HG03378 (cell line): Measurements from ENCODE around the gene MBD3L4.
"Not testable (repeated sequence)": the region's sequence is repeated elsewhere in the genome, so short reads cannot be mapped to it uniquely, and the experiment has no call there.

Experiments
- ATAC-seq: cut with Tn5 transposase; IDR thresholded peaks from one replicate; pipeline ENCODE4 v1.9.1; 2021; ENCODE audit warnings: mild to moderate bottlenecking, moderate library complexity; ENCODE audit not compliant: unreplicated experiment

The MBD3L4 gene

DNA sequence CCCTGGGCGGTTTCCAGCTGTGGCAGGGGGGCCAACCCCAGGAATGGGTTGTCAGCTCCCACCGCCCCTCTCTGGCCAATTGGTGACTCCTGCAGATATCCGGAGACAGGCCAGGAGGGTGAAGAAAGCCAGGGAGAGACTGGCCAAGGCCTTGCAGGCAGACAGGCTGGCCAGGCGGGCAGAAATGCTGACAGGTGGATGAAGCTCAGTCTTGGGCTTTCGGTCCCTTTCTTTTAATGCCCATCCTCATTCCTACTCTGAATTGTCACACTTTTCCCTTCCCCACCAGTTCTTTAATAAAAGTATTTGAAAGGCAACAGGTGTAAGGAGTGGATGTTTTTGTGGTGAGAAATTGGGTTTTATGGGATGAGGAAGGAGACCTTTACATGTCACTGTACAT is 11.4 kb upstream of the MBD3L4 start:
- ATAC-seq = not testable (repeated sequence)

DNA sequence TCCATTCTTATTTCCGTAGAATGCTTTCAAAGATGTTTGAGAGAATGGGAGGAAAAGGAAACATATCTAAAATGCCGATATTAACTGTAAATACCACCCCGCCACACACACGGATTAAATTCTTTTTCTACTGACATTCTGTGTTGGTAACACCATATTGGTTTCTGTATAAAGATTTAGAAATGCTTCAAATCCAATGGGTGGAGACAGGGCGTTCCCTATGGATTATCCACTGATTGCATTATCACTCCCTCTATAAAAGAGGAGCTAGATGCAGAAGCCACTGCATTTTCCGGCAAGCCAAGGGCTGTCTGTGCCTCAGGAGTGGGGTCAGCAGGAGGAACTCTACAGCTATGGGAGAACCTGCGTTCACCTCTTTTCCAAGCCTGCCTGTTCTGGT is 9.0 kb upstream of the MBD3L4 start, which contains the start of gene MBD3L2:
Gene MBD3L2 (plus strand): TSS at position 301 of the 400 bp plus-strand sequence. CDS start 53 bp downstream, at position 354.
- ATAC-seq = not testable (repeated sequence)

DNA sequence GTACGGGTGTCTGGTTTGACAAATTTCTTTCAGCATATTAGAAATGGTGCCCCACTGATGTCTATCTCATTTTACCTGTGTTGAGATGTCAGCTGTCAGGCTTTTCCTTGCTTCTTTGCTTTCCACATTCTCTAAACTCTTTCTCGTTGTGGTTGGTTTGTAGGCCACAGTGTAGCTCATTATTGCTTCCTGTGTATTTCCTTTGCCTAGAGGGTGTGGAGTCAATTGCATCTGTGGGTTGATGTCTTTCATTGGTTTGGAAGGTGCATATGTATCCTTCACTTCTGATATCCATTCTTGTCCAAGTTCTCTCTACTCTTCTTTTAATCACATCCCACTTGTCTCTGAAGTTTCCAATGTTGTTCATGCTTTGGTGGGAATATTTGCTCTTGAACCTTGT is 1.6 kb upstream of the MBD3L4 start:
- ATAC-seq = not testable (repeated sequence)

DNA sequence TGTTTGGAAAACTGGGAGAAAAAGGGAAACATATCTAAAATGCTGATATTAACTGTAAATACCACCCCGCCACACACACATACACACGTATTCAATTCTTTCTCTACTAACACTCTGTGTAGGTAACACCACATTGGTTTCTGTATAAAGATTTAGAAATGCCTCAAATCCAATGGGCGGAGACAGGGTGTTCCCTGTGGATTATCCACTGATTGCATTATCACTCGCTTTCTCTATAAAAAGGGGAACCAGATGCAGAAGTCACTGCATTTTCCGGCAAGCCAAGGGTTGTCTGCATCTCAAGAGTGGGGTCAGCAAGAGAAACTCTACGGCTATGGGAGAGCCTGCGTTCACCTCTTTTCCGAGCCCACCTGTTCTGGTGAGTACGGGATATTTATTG is 9.7 kb downstream of the MBD3L4 start, which contains the start of gene MBD3L5:
Gene MBD3L5 (plus strand): TSS at position 301 of the 400 bp plus-strand sequence. CDS start 34 bp downstream, at position 335.
- ATAC-seq = not testable (repeated sequence)

DNA sequence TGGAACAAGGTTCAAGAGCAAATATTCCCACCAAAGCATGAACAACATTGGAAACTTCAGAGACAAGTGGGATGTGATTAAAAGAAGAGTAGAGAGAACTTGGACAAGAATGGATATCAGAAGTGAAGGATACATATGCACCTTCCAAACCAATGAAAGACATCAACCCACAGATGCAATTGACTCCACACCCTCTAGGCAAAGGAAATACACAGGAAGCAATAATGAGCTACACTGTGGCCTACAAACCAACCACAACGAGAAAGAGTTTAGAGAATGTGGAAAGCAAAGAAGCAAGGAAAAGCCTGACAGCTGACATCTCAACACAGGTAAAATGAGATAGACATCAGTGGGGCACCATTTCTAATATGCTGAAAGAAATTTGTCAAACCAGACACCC is 11.2 kb downstream of the MBD3L4 start:
- ATAC-seq = not testable (repeated sequence)

DNA sequence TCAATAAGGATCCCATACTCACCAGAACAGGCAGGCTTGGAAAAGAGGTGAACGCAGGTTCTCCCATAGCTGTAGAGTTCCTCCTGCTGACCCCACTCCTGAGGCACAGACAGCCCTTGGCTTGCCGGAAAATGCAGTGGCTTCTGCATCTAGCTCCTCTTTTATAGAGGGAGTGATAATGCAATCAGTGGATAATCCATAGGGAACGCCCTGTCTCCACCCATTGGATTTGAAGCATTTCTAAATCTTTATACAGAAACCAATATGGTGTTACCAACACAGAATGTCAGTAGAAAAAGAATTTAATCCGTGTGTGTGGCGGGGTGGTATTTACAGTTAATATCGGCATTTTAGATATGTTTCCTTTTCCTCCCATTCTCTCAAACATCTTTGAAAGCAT is 18.6 kb downstream of the MBD3L4 start, which contains the start of gene MBD3L2B:
Gene MBD3L2B (minus strand): TSS at position 101 of the 400 bp plus-strand sequence. CDS start 34 bp downstream, at position 67.
- not testable (repeated sequence) for ATAC-seq

DNA sequence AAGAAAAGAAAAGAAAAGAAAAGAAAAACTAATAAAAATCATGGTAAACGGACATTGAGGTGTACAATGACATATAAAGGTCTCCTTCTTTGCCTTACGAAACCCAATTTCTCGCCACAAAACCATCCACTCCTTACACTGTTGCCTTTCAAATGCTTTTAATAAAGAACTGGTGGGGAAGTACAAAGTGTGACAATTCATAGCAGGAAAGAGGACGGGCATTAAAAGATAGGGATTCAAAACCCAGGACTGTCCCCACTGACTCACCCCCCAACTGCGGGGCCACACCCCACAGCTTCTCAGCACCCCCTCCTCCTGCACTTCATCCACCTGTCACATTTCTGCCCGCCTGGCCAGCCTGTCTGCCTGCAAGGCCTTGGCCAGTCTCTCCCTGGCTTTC is 21.2 kb downstream of the MBD3L4 start:
- ATAC-seq = no peak

DNA sequence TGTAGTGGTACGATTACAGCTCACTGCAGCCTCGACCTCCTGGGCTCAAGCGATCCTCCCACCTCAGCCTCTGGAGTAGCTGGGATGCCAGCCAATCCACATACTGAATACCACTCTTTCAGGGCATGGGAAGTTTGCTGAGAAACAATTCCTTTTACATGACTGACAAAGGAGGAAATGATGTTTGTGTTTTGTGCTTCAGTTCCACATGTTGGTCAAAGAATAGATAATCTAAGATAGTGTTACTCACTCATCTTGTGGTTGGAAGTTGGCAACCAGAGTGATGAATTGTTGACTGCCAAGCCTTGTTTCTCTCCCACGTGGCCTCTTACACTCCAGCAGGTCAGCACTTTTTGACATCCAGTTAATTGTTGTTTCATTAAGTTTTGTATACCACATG is 26.3 kb downstream of the MBD3L4 start:
- no peak for ATAC-seq

DNA sequence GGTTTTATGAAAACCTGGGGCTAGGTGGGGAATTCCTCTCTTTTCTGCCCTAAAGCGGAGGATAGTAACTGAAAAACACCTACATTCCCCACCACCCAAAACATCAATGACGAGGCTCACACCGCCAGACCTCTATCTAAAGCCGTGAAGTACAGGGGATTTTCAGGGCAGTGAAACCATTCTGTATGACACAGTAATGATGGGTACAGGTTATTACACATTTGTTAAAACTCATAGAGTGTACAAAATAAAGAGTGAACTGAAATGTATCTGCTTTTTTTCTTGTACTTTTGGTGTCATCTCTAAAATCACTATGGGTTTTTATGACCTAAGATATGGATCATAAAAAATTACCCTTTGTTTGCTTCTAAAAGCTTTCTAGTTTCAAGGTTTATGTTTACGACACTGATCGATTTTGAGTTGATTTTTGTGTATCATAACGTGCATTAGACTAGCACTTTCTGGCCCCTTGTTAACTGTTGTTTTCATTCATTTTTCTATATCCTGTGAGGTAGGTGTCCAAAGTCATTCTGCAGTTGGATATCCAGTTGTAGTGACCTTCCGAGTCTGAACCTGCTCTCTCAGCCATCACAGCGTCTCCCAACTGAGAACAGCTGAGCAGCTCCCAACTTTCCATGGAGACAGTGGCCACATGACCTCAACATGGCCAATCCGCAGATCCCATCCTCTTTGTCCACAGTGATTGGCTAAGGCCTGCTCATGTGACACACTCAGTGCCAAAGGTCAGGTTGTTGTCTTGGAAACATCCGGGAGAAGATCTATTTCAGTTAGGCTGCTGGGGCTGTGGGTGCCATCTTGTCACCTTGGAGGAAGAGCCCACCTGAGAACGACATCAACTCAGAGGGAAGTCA is 29.0 kb downstream of the MBD3L4 start:
- ATAC-seq = no peak

DNA sequence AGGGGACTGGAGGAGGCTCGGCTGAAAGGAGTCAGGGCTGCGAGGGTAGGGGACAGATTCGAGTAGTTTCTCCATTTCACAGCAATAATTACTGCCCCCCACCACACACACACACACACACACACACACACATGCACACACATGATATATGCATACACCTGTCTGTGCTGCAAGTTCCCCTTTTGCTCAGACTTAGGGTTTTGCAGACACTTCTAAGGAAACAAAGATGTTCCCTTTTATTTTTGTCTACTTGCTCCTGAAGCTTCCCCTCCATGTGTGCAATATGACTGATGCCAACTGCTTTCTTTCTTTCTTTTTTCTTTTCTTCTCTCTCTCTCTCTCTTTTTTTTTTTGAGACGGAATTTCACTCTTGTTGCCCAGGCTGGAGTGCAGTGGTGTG is 32.1 kb downstream of the MBD3L4 start:
- no peak for ATAC-seq

DNA sequence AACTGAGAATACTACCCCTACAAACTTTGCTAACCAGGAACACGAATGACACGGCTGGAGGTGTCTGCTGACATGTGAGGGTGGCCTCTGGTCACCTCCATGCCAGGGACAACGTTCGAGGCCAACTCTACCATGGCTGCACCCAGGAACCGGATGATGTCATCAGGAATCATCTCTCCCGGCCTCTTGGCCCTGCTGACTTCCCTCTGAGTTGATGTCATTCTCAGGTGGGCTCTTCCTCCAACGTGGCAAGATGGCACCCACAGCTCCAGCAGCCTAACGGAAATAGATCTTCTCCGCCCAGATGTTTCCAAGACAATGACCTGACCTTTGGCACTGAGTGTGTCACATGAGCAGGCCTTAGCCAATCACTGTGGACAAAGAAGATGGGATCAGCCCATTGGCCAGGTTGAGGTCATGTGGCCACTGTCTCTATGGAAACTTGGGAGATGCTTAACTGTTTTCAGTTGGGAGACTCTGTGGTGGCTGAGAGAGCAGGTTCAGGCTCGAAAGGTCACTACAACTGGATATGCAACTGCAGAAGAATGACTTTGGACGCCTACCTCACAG is 33.8 kb downstream of the MBD3L4 start:
- ATAC-seq = no peak

DNA sequence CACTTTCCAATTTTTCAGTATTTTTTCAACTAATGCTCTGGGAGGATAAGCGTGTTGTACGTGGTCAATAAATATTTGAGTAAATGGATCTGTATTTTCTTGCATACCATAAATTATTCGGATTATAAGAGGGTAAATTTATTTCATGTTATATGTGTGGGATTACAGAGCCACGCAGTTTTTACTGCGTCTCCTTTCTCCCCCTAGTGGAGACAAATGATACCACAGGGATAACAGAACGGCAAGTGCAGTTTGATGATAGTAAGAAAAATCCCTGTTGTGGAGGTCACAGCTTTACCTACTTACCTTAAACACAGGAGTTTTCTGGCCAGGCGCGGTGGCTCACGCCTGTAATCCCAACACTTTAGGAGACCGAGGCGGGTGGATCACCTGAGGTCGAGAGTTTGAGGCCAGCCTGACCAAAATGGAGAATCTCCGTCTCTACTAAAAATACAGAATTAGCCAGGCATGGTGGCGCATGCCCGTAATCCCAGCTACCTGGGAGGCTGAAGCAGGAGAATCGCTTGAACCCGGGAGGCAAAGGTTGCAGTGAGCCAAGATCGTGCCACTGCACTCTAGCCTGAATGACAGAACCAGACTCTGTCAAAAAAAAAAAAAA is 35.6 kb downstream of the MBD3L4 start:
- ATAC-seq = no peak

DNA sequence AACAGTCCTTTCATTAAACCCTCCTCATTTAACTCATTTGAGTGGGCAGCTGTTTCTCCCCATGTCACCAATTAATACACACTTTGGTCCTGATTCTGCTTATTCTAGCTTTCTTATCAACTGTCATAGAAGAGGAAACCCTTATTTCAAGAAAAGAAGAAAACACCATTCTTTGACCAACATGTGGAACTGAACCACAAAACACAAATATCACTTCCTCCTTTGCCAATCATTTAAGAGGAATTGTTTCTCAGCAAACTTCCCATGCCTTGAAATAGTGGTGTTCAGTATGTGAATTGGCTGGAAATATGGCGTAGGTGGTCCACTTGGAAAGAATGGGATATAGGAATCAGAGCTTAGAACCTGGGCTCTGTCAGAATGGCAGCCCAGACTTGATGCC is 39.2 kb downstream of the MBD3L4 start:
- no peak for ATAC-seq

DNA sequence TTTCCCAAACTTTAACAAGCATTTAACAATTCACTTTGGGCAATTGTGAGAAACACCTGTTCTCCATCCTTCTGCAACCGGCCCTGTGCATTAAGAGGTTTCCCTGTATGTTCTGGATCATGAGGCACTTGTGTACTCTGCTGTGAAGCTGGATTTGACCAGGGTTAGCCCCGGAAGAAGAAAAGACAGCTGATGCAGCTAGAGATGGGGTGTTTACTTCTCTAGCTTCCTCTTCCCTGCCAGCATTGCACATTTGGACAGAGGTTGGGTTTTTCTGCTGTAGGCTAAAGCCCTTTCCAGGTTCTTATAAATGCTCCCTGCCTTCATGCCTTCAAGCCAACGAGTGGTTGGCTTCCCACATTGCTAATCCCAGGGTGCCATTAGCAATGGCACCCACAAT is 39.6 kb downstream of the MBD3L4 start:
- no peak for ATAC-seq

DNA sequence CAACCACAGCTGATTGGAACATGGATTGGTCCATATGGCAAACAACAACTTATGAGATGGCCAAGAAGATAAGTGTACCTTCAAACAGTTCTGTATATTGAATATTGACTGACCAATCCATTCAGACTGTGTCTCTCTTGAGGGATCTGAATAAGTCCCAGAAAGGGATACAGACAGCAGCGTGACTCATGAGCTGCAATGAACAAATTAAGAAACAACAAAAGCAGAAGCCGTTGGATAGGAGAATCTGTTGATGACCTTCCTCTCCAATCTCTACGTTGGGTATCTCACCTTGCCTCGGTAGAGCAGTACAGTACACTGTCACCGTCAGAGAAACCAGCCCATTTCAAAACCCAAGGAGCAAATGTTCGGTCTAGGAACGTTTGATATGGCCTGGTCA is 40.0 kb downstream of the MBD3L4 start:
- ATAC-seq = no peak

DNA sequence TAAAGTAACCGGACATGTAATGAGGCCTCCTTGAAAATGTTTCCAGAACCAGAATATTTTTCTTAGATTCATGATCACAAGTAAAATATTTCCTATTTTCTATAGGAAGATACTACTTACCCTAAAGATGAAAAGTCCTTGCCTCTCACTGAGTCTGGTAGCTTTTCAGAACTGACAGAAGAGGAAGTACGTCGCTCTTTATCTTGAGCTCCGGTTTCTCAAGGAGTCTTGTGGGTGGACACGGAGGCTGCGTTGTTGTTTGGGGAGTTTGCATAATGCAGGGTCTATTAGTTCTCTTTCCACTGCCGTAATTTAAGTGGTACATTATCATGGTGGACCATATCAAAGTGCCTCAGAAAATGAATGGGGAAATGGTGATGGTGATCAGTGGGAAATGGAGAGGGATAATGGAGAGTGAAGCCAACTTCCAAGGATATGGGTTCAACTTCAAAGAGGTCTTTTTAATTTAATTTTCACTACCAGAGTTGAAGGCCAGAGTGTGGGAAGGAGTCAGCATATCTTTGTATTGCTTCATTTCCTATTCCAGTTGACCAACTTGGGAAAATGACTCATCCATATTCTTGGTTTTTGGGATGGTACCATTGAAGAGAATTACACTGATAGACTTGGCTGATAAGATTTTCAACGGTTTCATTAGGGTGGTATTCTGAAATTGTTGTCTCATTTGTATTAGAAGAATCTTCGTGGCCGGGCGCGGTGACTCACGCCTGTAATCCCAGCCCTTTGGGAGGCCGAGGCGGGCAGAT is 42.1 kb downstream of the MBD3L4 start:
- ATAC-seq = no peak

DNA sequence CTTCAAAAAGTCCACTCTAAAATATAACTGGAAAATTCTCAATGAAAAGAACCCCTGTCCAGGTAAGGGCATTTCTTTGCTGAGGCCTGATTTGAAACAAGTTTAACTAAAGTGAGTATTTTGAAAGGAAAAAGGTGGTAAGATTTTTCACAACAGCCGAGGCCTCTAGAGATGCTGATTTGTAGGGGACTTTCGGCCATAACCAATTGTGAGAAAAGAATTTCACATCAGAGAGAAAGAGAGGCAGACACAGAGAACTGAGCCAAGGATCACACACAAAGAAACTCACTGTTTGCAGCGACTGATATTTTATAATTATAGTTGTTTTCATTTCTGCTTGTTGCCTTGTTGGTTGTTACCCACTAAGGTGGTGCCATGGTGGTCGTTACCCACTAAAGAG is 43.2 kb downstream of the MBD3L4 start:
- no peak for ATAC-seq

DNA sequence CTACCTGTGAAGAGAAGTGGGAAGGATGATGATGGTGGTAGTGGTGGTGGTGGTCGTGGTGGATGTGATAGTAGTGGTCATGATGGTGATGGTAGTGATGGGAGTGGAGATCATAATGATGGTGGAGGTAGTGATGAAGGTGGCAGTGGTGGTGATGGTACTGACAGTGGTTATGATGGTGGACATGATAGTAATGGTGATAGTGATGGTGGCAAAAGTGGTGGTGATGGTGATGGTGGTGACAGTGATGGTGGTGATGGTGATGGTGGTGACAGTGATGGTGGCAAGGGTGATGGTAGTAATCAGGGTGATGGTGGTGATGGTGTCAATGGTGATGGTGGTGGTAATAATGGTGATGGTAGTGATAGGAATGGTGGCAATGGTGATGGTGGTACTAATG is 44.9 kb downstream of the MBD3L4 start:
- ATAC-seq = no peak

DNA sequence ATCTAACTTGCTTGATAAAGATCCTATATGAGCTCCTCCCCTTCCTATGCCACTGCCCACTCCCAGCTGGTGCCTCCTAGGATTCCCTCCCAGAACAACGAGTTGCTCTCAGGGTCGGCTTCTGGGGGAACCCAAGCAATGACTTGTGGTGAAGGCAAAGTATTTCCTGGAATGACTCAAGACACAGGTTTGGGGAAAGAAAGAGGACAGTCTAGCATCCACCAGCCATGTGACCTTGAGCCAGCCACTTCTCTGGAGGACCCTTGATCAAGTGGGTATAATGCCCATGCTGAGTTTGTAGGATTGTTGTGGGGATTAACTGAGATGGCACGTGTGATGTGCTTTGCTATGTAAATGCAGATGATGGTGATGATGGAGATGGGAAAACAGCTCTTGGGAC is 51.7 kb downstream of the MBD3L4 start:
- ATAC-seq = no peak

DNA sequence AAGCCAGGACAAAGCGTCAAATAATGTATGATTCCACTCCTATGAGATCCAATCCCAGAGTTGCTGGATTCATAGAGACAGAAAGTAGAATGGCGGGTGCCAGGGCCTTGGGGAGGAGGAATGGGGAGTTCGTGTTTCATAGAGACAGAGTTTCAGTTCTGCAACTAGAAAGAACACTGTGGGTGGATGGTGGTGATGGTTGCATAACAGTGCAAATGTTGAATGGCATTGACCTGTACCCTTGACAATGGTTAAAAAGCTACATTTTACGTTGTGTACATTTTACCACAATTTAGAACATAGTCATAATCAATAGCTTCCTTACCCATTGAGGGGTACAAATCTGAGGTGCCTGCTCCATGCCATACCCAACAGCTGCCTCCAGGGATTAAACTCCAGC is 52.1 kb downstream of the MBD3L4 start:
- ATAC-seq = no peak
